Trophoblast cell (in vitro differentiated cells and primary cell): ENCODE measurements around the gene EFEMP1.

Experiments
- DNase-seq, 2 donors: peaks; one replicate each; pipeline ENCODE4 v3.0.0-alpha.2; 2016
- H2AFZ ChIP-seq: 2 replicates; pipeline ENCODE4 v1.6.1; 2013; ENCODE audit warnings: low read length, moderate library complexity, mild to moderate bottlenecking; ENCODE audit not compliant: insufficient read depth, poor library complexity
- H2AK5ac ChIP-seq: 2 replicates; pipeline ENCODE4 v1.6.1; 2013; ENCODE audit warnings: mild to moderate bottlenecking, low read length
- H2BK120ac ChIP-seq: 2 replicates; pipeline ENCODE4 v1.6.1; 2013; ENCODE audit warnings: low read length, mild to moderate bottlenecking, moderate library complexity; ENCODE audit not compliant: insufficient read depth, poor library complexity
- H2BK12ac ChIP-seq: 2 replicates; pipeline ENCODE4 v1.6.1; 2013; ENCODE audit warnings: mild to moderate bottlenecking, low read length, moderate library complexity
- H2BK5ac ChIP-seq: 2 replicates; pipeline ENCODE4 v1.6.1; 2013; ENCODE audit warnings: low read length, low read depth, moderate library complexity, mild to moderate bottlenecking; ENCODE audit not compliant: poor library complexity
- H3K14ac ChIP-seq: 2 replicates; pipeline ENCODE4 v1.6.1; 2013; ENCODE audit warnings: mild to moderate bottlenecking, low read length
- H3K18ac ChIP-seq: 2 replicates; pipeline ENCODE4 v1.6.1; 2013; ENCODE audit warnings: mild to moderate bottlenecking, low read length
- H3K23ac ChIP-seq: 2 replicates; pipeline ENCODE4 v1.6.1; 2013; ENCODE audit warnings: low read length
- H3K27ac ChIP-seq: 2 replicates; pipeline ENCODE4 v1.5.1; 2013; ENCODE audit warnings: low read depth, mild to moderate bottlenecking, inconsistent platforms, low read length, moderate library complexity
- H3K27me3 ChIP-seq: 2 replicates; pipeline ENCODE4 v1.6.1; 2013; ENCODE audit warnings: inconsistent platforms, mild to moderate bottlenecking, low read length, moderate library complexity; ENCODE audit not compliant: insufficient read depth
- H3K36me3 ChIP-seq, 2 experiments: 1 replicate in 1 of 2; 2 replicates in 1 of 2; pipeline ENCODE4 v1.6.1; 2013; ENCODE audit warnings: low read length in 2 of 2, mild to moderate bottlenecking in 2 of 2, moderate library complexity in 1 of 2; ENCODE audit not compliant: insufficient read depth in 2 of 2, control insufficient read depth in 1 of 2
- H3K4ac ChIP-seq: 2 replicates; pipeline ENCODE4 v1.6.1; 2013; ENCODE audit warnings: low read depth, mild to moderate bottlenecking, low read length, moderate library complexity
- H3K4me1 ChIP-seq, 2 experiments: 1 replicate in 1 of 2; 2 replicates in 1 of 2; pipeline ENCODE4 v1.6.1; 2013; ENCODE audit warnings: low read length in 2 of 2, mild to moderate bottlenecking in 2 of 2, moderate library complexity in 1 of 2; ENCODE audit not compliant: insufficient read depth in 2 of 2, control insufficient read depth in 1 of 2
- H3K4me2 ChIP-seq: 2 replicates; pipeline ENCODE4 v1.6.1; 2013; ENCODE audit warnings: inconsistent platforms, mild to moderate bottlenecking, low read length, moderate library complexity
- H3K4me3 ChIP-seq: 2 replicates; pipeline ENCODE4 v1.5.1; 2013; ENCODE audit warnings: mild to moderate bottlenecking, low read depth, low read length, inconsistent platforms
- H3K79me1 ChIP-seq: one replicate; pipeline ENCODE4 v1.6.1; 2013; ENCODE audit warnings: low read length
- H3K79me2 ChIP-seq: 2 replicates; pipeline ENCODE4 v1.6.1; 2013; ENCODE audit warnings: low read length, mild to moderate bottlenecking; ENCODE audit not compliant: control insufficient read depth, insufficient read depth, poor library complexity
- H3K9ac ChIP-seq: 2 replicates; pipeline ENCODE4 v1.6.1; 2013; ENCODE audit warnings: mild to moderate bottlenecking, low read length
- H3K9me3 ChIP-seq: 2 replicates; pipeline ENCODE4 v1.6.1; 2013; ENCODE audit warnings: low read depth, mild to moderate bottlenecking, control low read depth, inconsistent platforms, low read length; ENCODE audit not compliant: insufficient read depth
- H4K12ac ChIP-seq: 2 replicates; pipeline ENCODE4 v1.6.1; 2013; ENCODE audit warnings: low read depth, mild to moderate bottlenecking, low read length, moderate library complexity
- H4K8ac ChIP-seq: 2 replicates; pipeline ENCODE4 v1.6.1; 2013; ENCODE audit warnings: low read depth, mild to moderate bottlenecking, low read length, moderate library complexity
- H4K91ac ChIP-seq: one replicate; pipeline ENCODE4 v1.6.1; 2013; ENCODE audit warnings: low read depth, mild to moderate bottlenecking, low read length, moderate library complexity
- WGBS: extraction: QIAGEN DNeasy Blood & Tissue Kit; methylation state at CpG from one replicate; pipeline ENCODE4 v1.1.7; 2013; ENCODE audit warnings: missing lambda C conversion rate; ENCODE audit not compliant: insufficient read length, insufficient coverage; ENCODE audit errors: extremely low coverage; 5-methylcytosine and 5-hydroxymethylcytosine counted together

The EFEMP1 gene

DNA sequence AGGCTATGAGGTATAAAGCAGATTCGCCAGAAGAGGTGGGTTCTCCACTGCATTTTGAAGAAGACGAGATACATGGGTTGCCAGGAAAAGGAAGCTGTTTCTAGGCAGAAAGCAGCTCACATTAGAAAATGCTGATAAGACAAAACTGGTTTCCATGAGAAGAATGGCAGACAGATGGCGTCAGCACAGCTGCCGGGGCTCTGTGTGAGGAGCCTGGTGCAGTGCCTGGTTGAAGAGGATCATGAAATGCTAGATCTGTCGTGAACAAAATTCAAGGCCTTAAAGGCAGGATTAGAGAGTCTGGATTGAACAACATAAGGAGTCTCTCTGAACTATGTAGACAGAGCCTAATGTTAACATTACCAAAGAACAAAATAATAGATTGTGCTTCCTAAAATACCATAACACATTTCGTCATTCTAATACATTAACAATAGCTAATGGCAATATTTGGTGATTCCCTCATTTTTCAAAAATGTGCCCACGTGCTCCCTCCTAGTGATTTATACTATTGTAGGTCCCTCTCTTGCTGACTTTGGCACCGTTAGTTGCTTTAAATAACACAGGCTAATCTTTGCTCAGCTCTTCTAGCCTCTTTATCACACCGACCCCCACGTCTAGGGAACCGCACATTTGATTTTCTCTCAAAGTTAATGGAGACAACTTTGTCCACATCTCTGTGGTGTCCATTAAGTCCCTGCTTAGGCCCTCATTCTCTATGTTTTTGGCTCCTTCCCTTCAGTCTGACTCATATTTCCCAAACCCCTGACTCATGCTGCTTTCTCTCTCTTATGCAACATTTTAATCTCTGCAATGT, 38.2 kb downstream of the EFEMP1 start:
- Histone ChIP-seq H4K8ac (no peak overlapping the region), H3K14ac (no peak overlapping the region), H3K36me3 (no peaks in the 10 kb centered on the region), H3K18ac (no peak overlapping the region), H2BK5ac (no peak overlapping the region), H3K9me3 (no peaks in the 10 kb centered on the region), H2AK5ac (no peak overlapping the region), H4K91ac (no peak overlapping the region), H3K79me1 (no peaks in the 10 kb centered on the region), H3K9ac (no peak overlapping the region), H3K4me2 (no peak overlapping the region), H2BK12ac (no peak overlapping the region), H2AFZ (no peak overlapping the region), H3K27me3 (no peaks in the 10 kb centered on the region), H3K27ac (no peak overlapping the region), H2BK120ac (no peak overlapping the region), H3K23ac (no peak overlapping the region), H3K4me1 (peaks cover 0 to 5% of the 10 kb centered on the region in 2 experiments), H3K4ac (no peak overlapping the region), H3K79me2 (no peaks in the 10 kb centered on the region), H3K4me3 (no peak overlapping the region), H4K12ac (no peak overlapping the region)
- no CpG with 5 or more reads among the region's 11 CpGs for WGBS
- DNase-seq = peak; percentile 43 to 75

DNA sequence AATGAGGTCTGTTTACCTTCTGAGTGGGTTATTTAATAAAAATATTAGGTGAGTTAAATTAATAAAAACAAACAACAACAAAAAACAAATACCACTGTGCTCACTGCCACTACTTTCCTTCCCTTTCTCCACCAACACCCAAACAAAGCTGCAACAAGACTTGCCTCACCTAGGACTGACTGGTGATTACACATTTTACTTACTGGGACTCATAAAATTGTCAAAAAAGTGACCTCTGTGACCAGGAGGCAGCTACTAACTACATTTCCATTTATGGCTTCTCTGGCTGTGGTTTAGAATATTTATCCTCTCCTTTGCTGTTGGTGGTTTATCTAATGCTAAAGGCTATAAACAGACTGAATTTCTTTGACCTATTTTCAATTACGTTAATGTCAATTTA, 39.8 kb downstream of the EFEMP1 start:
- Histone ChIP-seq H3K4ac (no peak overlapping the region), H2BK12ac (no peak overlapping the region), H3K79me1 (no peaks in the 10 kb centered on the region), H2AFZ (no peak overlapping the region), H2AK5ac (no peak overlapping the region), H4K12ac (no peak overlapping the region), H3K18ac (no peak overlapping the region), H3K14ac (no peak overlapping the region), H2BK5ac (no peak overlapping the region), H2BK120ac (no peak overlapping the region), H3K36me3 (no peaks in the 10 kb centered on the region), H3K4me3 (no peak overlapping the region), H3K27me3 (no peaks in the 10 kb centered on the region), H3K79me2 (no peaks in the 10 kb centered on the region), H3K9me3 (no peaks in the 10 kb centered on the region), H3K23ac (no peak overlapping the region), H3K9ac (no peak overlapping the region), H4K8ac (no peak overlapping the region), H3K27ac (no peak overlapping the region), H4K91ac (no peak overlapping the region), H3K4me2 (no peak overlapping the region), H3K4me1 (peaks cover 0 to 5% of the 10 kb centered on the region in 2 experiments)
- no CpG with 5 or more reads among the region's 1 CpG for WGBS
- no peak for DNase-seq

DNA sequence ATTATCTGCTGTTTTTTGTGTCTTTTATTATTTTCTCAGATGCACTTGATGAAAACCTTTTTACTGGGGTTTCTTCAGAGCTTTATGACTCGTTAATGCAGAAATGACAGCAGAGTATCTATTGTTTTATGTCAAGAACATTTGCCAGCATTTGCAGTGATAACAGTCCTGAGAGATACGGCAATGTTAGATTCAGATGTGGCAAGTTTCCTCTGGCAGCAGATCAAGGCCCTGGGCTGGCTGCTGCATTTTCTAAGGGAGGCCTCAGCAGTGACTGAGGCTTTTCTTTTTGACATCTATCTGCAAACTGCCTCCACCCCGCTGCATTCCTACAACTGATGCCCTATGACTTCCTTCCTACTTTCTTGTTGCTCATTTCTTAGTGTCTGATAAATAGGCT, 40.2 kb downstream of the EFEMP1 start:
- H3K4ac ChIP-seq = no peak overlapping the region
- WGBS = no CpG with 5 or more reads among the region's 3 CpGs

DNA sequence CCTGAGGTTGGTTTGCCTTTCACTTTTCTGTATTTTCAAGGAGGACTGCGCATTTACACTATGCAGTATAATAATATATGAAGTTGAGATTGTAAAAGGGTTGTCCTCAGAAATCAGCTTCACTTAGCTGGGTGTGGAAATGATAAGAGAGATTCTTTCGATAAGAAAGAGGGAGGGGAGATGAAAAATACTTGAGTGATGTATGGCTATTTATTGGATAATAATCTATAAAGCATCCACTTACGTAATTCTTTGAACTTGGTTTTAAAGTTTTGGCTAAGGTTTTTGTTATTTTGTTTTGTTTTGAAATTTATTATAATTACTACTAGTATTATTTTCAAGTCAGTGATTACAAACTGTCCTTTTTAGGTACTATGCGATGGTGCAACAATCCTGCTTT, 40.6 kb downstream of the EFEMP1 start:
- H3K9ac ChIP-seq = no peak overlapping the region
- H3K18ac ChIP-seq = no peak overlapping the region
- no peaks in the 10 kb centered on the region for H3K79me2 ChIP-seq
- no peak overlapping the region for H3K14ac ChIP-seq
- WGBS = no CpG with 5 or more reads among the region's 4 CpGs
- H2BK12ac ChIP-seq = no peak overlapping the region
- no peak overlapping the region for H3K23ac ChIP-seq
- no peaks in the 10 kb centered on the region for H3K36me3 ChIP-seq
- H3K4me2 ChIP-seq = no peak overlapping the region
- H2BK120ac ChIP-seq = no peak overlapping the region
- H2AFZ ChIP-seq = no peak overlapping the region
- no peak overlapping the region for H4K12ac ChIP-seq
- H3K79me1 ChIP-seq = no peaks in the 10 kb centered on the region
- H3K4me1 ChIP-seq = peaks cover 0 to 2% of the 10 kb centered on the region in 2 experiments
- no peak overlapping the region for H3K4me3 ChIP-seq
- no peak overlapping the region for H3K27ac ChIP-seq
- H3K27me3 ChIP-seq = no peaks in the 10 kb centered on the region
- no peak for DNase-seq
- H4K91ac ChIP-seq = no peak overlapping the region
- H2AK5ac ChIP-seq = no peak overlapping the region
- H4K8ac ChIP-seq = no peak overlapping the region
- H3K9me3 ChIP-seq = no peaks in the 10 kb centered on the region
- H2BK5ac ChIP-seq = no peak overlapping the region
- no peak overlapping the region for H3K4ac ChIP-seq

More for the DNA sequence above, 40.2 kb downstream of the EFEMP1 start:
- Histone ChIP-seq H3K9me3 (no peaks in the 10 kb centered on the region), H2BK12ac (no peak overlapping the region), H3K27me3 (no peaks in the 10 kb centered on the region), H3K27ac (no peak overlapping the region), H3K23ac (no peak overlapping the region), H3K36me3 (no peaks in the 10 kb centered on the region), H2AK5ac (no peak overlapping the region), H3K9ac (no peak overlapping the region), H2BK5ac (no peak overlapping the region), H3K4me2 (no peak overlapping the region), H2BK120ac (no peak overlapping the region), H3K79me1 (no peaks in the 10 kb centered on the region), H2AFZ (no peak overlapping the region), H3K14ac (no peak overlapping the region), H3K4me3 (no peak overlapping the region), H3K79me2 (no peaks in the 10 kb centered on the region), H3K18ac (no peak overlapping the region), H4K91ac (no peak overlapping the region), H4K8ac (no peak overlapping the region), H3K4me1 (peaks cover 0 to 2% of the 10 kb centered on the region in 2 experiments), H4K12ac (no peak overlapping the region)
- no peak for DNase-seq
